Endothelial cell of umbilical vein (primary cell): ENCODE data around the gene DENND5A. TPM values are rescaled to one million over a fixed set of nuclear protein-coding genes. Genes with fewer than 3 reads are reported as not detected.

Experiments
- BruUV-seq: library from RNA; stranded (reverse); fragments of 400-500 nt; replicated peaks from 2 replicates; lab custom pipeline; 2021; lab: Mats Ljungman, UMichigan
- CTCF ChIA-PET: fragments of 300-600, 350-600 bp; sonication (Branson Sonifier 250); formaldehyde crosslinking; loops from one replicate; lab custom pipeline; 2021; ENCODE audit warnings: antibody characterized with exemption, inconsistent platforms; lab: Charles Lee
- POLR2A ChIA-PET: fragments of 300-600, 350-600 bp; sonication (Branson Sonifier 250); formaldehyde crosslinking; loops from one replicate; lab custom pipeline; 2021; ENCODE audit warnings: antibody characterized with exemption, inconsistent platforms; lab: Charles Lee
- DNase-seq: peaks from one replicate; pipeline ENCODE4 v3.0.0-alpha.2; 2011; ENCODE audit warnings: low read depth, low spot score
- FAIRE-seq: peaks from 2 replicates; lab custom pipeline; 2011; peaks lifted over from hg19 to GRCh38; lab: Jason Lieb, UNC
- H2AFZ ChIP-seq: 2 replicates; pipeline ENCODE4 v1.6.0; 2012; ENCODE audit warnings: low read depth, low read length, control low read depth, inconsistent platforms
- H3K27ac ChIP-seq: 2 replicates; pipeline ENCODE4 v1.5.1; 2011; ENCODE audit warnings: low read depth, mild to moderate bottlenecking, control low read depth, low read length, moderate library complexity; ENCODE audit not compliant: insufficient read depth
- H3K27me3 ChIP-seq, 2 experiments: 2 replicates each; pipeline versions ENCODE4 v1.6.0 to v1.6.1; 2011; ENCODE audit warnings: low read length in 2 of 2, mixed read lengths in 1 of 2; ENCODE audit not compliant: control insufficient read depth in 2 of 2, insufficient read depth in 2 of 2
- H3K36me3 ChIP-seq, 2 experiments: 2 replicates in 1 of 2; 3 replicates in 1 of 2; pipeline ENCODE4 v1.5.1; 2011; ENCODE audit warnings: low read length in 2 of 2, mild to moderate bottlenecking in 1 of 2, moderate library complexity in 1 of 2; ENCODE audit not compliant: control insufficient read depth in 2 of 2, insufficient read depth in 2 of 2; ENCODE audit errors: extremely low read depth in 1 of 2
- H3K4me1 ChIP-seq: 3 replicates; pipeline ENCODE4 v1.5.1; 2011; ENCODE audit warnings: mild to moderate bottlenecking, low read length; ENCODE audit not compliant: control insufficient read depth, insufficient read depth; ENCODE audit errors: extremely low read depth
- H3K4me2 ChIP-seq: 2 replicates; pipeline ENCODE4 v1.6.1; 2011; ENCODE audit warnings: low read length, control low read depth, mixed read lengths; ENCODE audit not compliant: insufficient read depth
- H3K4me3 ChIP-seq, 3 experiments: fragments of 200-600 bp in 1 of 3; sonication (generic), shearing (Covaris generic) in 1 of 3; replicated peaks in 1 of 3; 2 replicates each; pipeline ENCODE4 v1.5.1; 2011 to 2016; ENCODE audit warnings: control low read depth in 3 of 3, low read length in 3 of 3, mild to moderate bottlenecking in 2 of 3, inconsistent platforms in 1 of 3, low read depth in 1 of 3, moderate library complexity in 1 of 3; ENCODE audit not compliant: insufficient read depth in 1 of 3
- H3K79me2 ChIP-seq: 2 replicates; pipeline ENCODE4 v1.6.0; 2012; ENCODE audit warnings: low read length, inconsistent platforms; ENCODE audit not compliant: control insufficient read depth, insufficient read depth
- H3K9ac ChIP-seq: replicated peaks from 2 replicates; pipeline ENCODE3; 2011; ENCODE audit warnings: low read length, control low read depth; ENCODE audit not compliant: insufficient read depth; ENCODE audit errors: extremely low read depth
- H3K9me1 ChIP-seq: replicated peaks from 3 replicates; pipeline ENCODE4 v1.6.0; 2011; ENCODE audit warnings: mild to moderate bottlenecking, low read length; ENCODE audit not compliant: control insufficient read depth, insufficient read depth; ENCODE audit errors: extremely low read depth
- H3K9me3 ChIP-seq: replicated peaks from 2 replicates; pipeline ENCODE4 v1.5.1; 2012; ENCODE audit warnings: low read length, inconsistent platforms; ENCODE audit not compliant: control insufficient read depth, insufficient read depth
- H4K20me1 ChIP-seq: replicated peaks from 2 replicates; pipeline ENCODE3; 2011; ENCODE audit warnings: mild to moderate bottlenecking, low read length; ENCODE audit not compliant: control insufficient read depth, insufficient read depth; ENCODE audit errors: extremely low read depth
- CTCF ChIP-seq, 2 donors: IDR thresholded peaks; 1 replicate in 1 of 2; 2 replicates in 1 of 2; pipeline ENCODE4 v1.5.1; 2011; ENCODE audit warnings: low read length in 2 of 2, mild to moderate bottlenecking in 2 of 2, moderate library complexity in 2 of 2, control low read depth in 1 of 2, inconsistent platforms in 1 of 2, low read depth in 1 of 2; ENCODE audit not compliant: insufficient read depth in 1 of 2; ENCODE audit errors: extremely low read depth in 1 of 2
- EZH2 ChIP-seq: IDR thresholded peaks from 2 replicates; pipeline ENCODE4 v1.6.1; 2012; ENCODE audit warnings: borderline replicate concordance, low read depth, mild to moderate bottlenecking, moderate library complexity, low read length, inconsistent platforms; ENCODE audit not compliant: severe bottlenecking
- FOS ChIP-seq: IDR thresholded peaks from 2 replicates; pipeline ENCODE4 v1.6.1; 2011; ENCODE audit warnings: mild to moderate bottlenecking, low read length, moderate library complexity, borderline replicate concordance; ENCODE audit not compliant: insufficient read depth
- GATA2 ChIP-seq: IDR thresholded peaks from 2 replicates; pipeline ENCODE4 v1.7.0; 2011; ENCODE audit warnings: low read depth, mild to moderate bottlenecking, moderate library complexity, mixed read lengths, low read length; ENCODE audit not compliant: insufficient read length, insufficient read depth
- JUN ChIP-seq: IDR thresholded peaks from 2 replicates; pipeline ENCODE4 v1.6.1; 2011; ENCODE audit warnings: borderline replicate concordance, low read depth; ENCODE audit not compliant: insufficient read length, insufficient read depth
- MAX ChIP-seq: IDR thresholded peaks from 2 replicates; pipeline ENCODE4 v1.6.1; 2011; ENCODE audit not compliant: insufficient read depth, insufficient read length
- MYC ChIP-seq: IDR thresholded peaks from one replicate; pipeline ENCODE4 v1.6.1; 2011; ENCODE audit warnings: mild to moderate bottlenecking, low read depth, low read length
- POLR2A ChIP-seq: IDR thresholded peaks from 2 replicates; pipeline ENCODE4 v1.6.1; 2012; ENCODE audit warnings: low read depth, mild to moderate bottlenecking, control low read depth, low read length
- POLR2AphosphoS5 ChIP-seq: IDR thresholded peaks from 2 replicates; pipeline ENCODE4 v1.6.1; 2012; ENCODE audit warnings: low read depth, mild to moderate bottlenecking, control low read depth, low read length, moderate library complexity; ENCODE audit not compliant: insufficient read depth
- dilution Hi-C: fragments of 300-500 bp; cut with MboI; formaldehyde crosslinking; loops from one replicate; pipeline ENCODE4 v1.15.0; 2019; ENCODE audit warnings: low sequenced_read_pairs; ENCODE audit not compliant: extremely low pct_ligation_motif_present
- intact Hi-C: fragments of 100-400 bp; cut with micrococcal nuclease; formaldehyde crosslinking; loops from one replicate; pipeline ENCODE4 v1.10.0; 2022
- microRNA-seq: library from miRNA; unstranded; fragments of <30 nt; microRNA quantifications from one replicate; pipeline ENCODE4 v1.2.0, GENCODE V29; 2021; ENCODE audit warnings: borderline number of aligned reads, borderline replicate concordance
- polyA plus RNA-seq, 4 experiments: library from polyadenylated mRNA; depleted of rRNA in 3 of 4; stranded (reverse) in 3 of 4; unstranded in 1 of 4; fragments of >200 nt; gene quantifications; 2 replicates each; pipeline versions ENCODE4 v1.2.1 to v1.2.3, GENCODE V29; 2011 to 2012; ENCODE audit warnings: missing spikeins in 1 of 4
- small RNA-seq: library from RNA; depleted of rRNA; stranded (forward); fragments of <200 nt; gene quantifications from one replicate; pipeline ENCODE3, GENCODE V24; 2012; ENCODE audit warnings: low replicate concordance, low read depth; ENCODE audit not compliant: insufficient read depth, insufficient read length
- total RNA-seq: library from RNA; stranded (reverse); gene quantifications from 2 replicates; pipeline ENCODE4 v1.2.3, GENCODE V29; 2021

Gene DENND5A
- total and polyA plus RNA-seq, 2 donors (not counting 3 experiments of a cell fraction or from before 2014, with no cell fraction given): 116 to 220 TPM

- Histone ChIP-seq H4K20me1 (no peaks in the 10 kb centered on the region), H3K4me3 (no peak overlapping the region), H3K4me2 (no peak overlapping the region), H3K27me3 (peaks cover 4 to 14% of the 10 kb centered on the region in 2 experiments), H3K9me3 (no peaks in the 10 kb centered on the region), H3K9me1 (no peaks in the 10 kb centered on the region), H3K36me3 (no peaks in the 10 kb centered on the region), H3K9ac (no peak overlapping the region), H3K79me2 (no peaks in the 10 kb centered on the region), H2AFZ (no peak overlapping the region), H3K27ac (no peak overlapping the region), H3K4me1 (no peaks in the 10 kb centered on the region)
- intact Hi-C loops (no loop called here), dilution Hi-C loops (no loop called here)
- ChIA-PET CTCF (interaction anchor here (1.3 to 2.8 kb wide), 2 partner anchors 49 to 73 kb away, joined by 5 to 9 read pairs; no protein-coding TSS in a partner anchor), POLR2A (no interaction called here)
- FAIRE-seq: no peak
- no TSS peak for BruUV-seq
- DNase-seq: no peak
- TF ChIP-seq FOS (no peak), POLR2AphosphoS5 (no peak), MAX (no peak), MYC (no peak), JUN (no peak), POLR2A (no peak), EZH2 (no peak), CTCF (IDR thresholded peaks at IDR 0.05; ENCODE audit: extremely low read depth in 1 of 2, insufficient read depth in 1 of 2, low read depth in 1 of 2, low read length in 2 of 2) (no peak), GATA2 (no peak)
These were observed 176.1 kb downstream of the DENND5A start for GRCh38 chr11:9089061-9089460.

Small RNAs within 50 kb of the gene (microRNA-seq; reads per million reads assigned to microRNA genes)
- not detected for gene MIR5691

Small RNAs within 50 kb of the gene (small RNA-seq; reads per million reads assigned to genes)
- not detected for gene MIR5691
- gene RF00017: not detected

Other genes with a start within 250 kb of the DENND5A start
- 1.6 and 3.5 TPM in 2 replicates for gene SCUBE2, start 173.8 kb downstream of the DENND5A start, total RNA-seq
- 0.54 and 0.55 TPM in 2 replicates for gene SCUBE2, start 173.8 kb downstream of the DENND5A start, polyA plus RNA-seq
- 38.6 and 39.0 TPM in 2 replicates for gene TMEM41B, start 49.2 kb upstream of the DENND5A start, total RNA-seq
- gene TMEM41B, start 49.2 kb upstream of the DENND5A start, polyA plus RNA-seq: 15.2 and 16.6 TPM in 2 replicates
- gene IPO7, start 119.3 kb upstream of the DENND5A start, total RNA-seq: 161 and 170 TPM in 2 replicates
- 23.0 and 32.9 TPM in 2 replicates for gene IPO7, start 119.3 kb upstream of the DENND5A start, polyA plus RNA-seq
- 19.0 and 22.1 TPM in 2 replicates for gene ZNF143, start 195.7 kb upstream of the DENND5A start, total RNA-seq
- gene ZNF143, start 195.7 kb upstream of the DENND5A start, polyA plus RNA-seq: 29.8 and 39.5 TPM in 2 replicates